ENCODE data around the gene TBX2. TPM values are rescaled to one million over a fixed set of nuclear protein-coding genes. Genes with fewer than 3 reads are reported as not detected.

TBX2 gene
- total RNA-seq, 1 experiment from 2014 or later = not detected

GRCh38 chr17:61364463-61364846 is 35.2 kb upstream of the TBX2 start:
- Histone ChIP-seq H3K79me2 (ENCODE audit: insufficient read depth, low read length) (no peaks in the 10 kb centered on the region), H4K20me1 (ENCODE audit: control insufficient read depth, insufficient read depth, insufficient read length) (no peaks in the 10 kb centered on the region)
- WGBS (ENCODE audit: extremely low coverage, insufficient read length, low lambda C conversion rate) = no CpG with 5 or more reads among the region's 3 CpGs

More at GRCh38 chr17:61364463-61364846, 35.2 kb upstream of the TBX2 start:
- Histone ChIP-seq H2BK12ac (ENCODE audit: insufficient read length, low read depth, low read length) (no peak overlapping the region), H4K8ac (replicated peaks; ENCODE audit: insufficient read length, low read depth, low read length) (no peak overlapping the region), H2AK5ac (ENCODE audit: insufficient read length, low read length) (no peak overlapping the region), H3K4ac (ENCODE audit: low read depth, low read length) (no peak overlapping the region), H3K9me3 (ENCODE audit: control insufficient read depth, low read depth, low read length) (no peaks in the 10 kb centered on the region), H3T11ph (ENCODE audit: low read length) (no peak overlapping the region), H3K27ac (ENCODE audit: insufficient read length, low read depth, low read length) (no peak overlapping the region), H3K4me1 (ENCODE audit: insufficient read depth, low read length) (no peaks in the 10 kb centered on the region), H3K27me3 (ENCODE audit: insufficient read depth, low read length) (no peaks in the 10 kb centered on the region), H4K5ac (ENCODE audit: insufficient read length, low read depth, low read length) (no peak overlapping the region), H2BK15ac (ENCODE audit: low read depth, low read length) (no peak overlapping the region), H3K23ac (ENCODE audit: insufficient read length, low read depth, low read length) (no peak overlapping the region), H2BK120ac (ENCODE audit: low read depth, low read length, poor library complexity, severe bottlenecking) (no peak overlapping the region), H2AFZ (ENCODE audit: low read length) (no peak overlapping the region), H4K91ac (ENCODE audit: insufficient read length, low read depth, low read length) (no peak overlapping the region), H3K23me2 (ENCODE audit: insufficient read length, low read depth, low read length, poor library complexity, severe bottlenecking) (no peaks in the 10 kb centered on the region), H3K79me1 (ENCODE audit: insufficient read depth, low read depth, low read length, poor library complexity, severe bottlenecking) (no peaks in the 10 kb centered on the region), H2BK5ac (ENCODE audit: insufficient read length, low read length) (no peak overlapping the region), H3K14ac (ENCODE audit: insufficient read depth, low read length) (no peak overlapping the region), H3K18ac (ENCODE audit: insufficient read length, low read depth, low read length) (no peak overlapping the region), H3K56ac (ENCODE audit: insufficient read length, low read depth, low read length) (no peak overlapping the region), H3K4me2 (ENCODE audit: insufficient read depth, insufficient read length, low read length) (no peak overlapping the region), H3K9ac (ENCODE audit: extremely low read depth, insufficient read length, low read length) (no peak overlapping the region), H2BK20ac (ENCODE audit: low read depth, low read length, poor library complexity, severe bottlenecking) (no peak overlapping the region)
- no peak overlapping the region for H3K4me3 Mint-ChIP-seq
- H3K27ac Mint-ChIP-seq = no peak overlapping the region
- H3K9me3 Mint-ChIP-seq = peaks cover 0 to 2% of the 10 kb centered on the region in 2 experiments; a peak in 1 of 5 replicates
- H3K27me3 Mint-ChIP-seq (ENCODE audit: low read depth) = no peaks in the 10 kb centered on the region; the same call in 1 of the 2 replicates
- no peaks in the 10 kb centered on the region; a peak in 1 of 7 replicates for H3K36me3 Mint-ChIP-seq (ENCODE audit: insufficient read depth in 1 of 3, low read depth in 3 of 3)
- DNase-seq = no peak
- H3K4me1 Mint-ChIP-seq = peaks cover 13 to 22% of the 10 kb centered on the region in 2 experiments
- TF ChIP-seq, protein P1, sequence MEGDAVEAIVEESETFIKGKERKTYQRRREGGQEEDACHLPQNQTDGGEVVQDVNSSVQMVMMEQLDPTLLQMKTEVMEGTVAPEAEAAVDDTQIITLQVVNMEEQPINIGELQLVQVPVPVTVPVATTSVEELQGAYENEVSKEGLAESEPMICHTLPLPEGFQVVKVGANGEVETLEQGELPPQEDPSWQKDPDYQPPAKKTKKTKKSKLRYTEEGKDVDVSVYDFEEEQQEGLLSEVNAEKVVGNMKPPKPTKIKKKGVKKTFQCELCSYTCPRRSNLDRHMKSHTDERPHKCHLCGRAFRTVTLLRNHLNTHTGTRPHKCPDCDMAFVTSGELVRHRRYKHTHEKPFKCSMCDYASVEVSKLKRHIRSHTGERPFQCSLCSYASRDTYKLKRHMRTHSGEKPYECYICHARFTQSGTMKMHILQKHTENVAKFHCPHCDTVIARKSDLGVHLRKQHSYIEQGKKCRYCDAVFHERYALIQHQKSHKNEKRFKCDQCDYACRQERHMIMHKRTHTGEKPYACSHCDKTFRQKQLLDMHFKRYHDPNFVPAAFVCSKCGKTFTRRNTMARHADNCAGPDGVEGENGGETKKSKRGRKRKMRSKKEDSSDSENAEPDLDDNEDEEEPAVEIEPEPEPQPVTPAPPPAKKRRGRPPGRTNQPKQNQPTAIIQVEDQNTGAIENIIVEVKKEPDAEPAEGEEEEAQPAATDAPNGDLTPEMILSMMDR (conservative IDR thresholded peaks at IDR 0.05) = no peak

Data from H9 (cell line).